ENCODE results near the gene TESMIN. TPM values are rescaled to one million over a fixed set of nuclear protein-coding genes. Genes with fewer than 3 reads are reported as not detected.

TESMIN gene
- total RNA-seq, 1 donor from 2014 or later = 2.1 TPM

DNA sequence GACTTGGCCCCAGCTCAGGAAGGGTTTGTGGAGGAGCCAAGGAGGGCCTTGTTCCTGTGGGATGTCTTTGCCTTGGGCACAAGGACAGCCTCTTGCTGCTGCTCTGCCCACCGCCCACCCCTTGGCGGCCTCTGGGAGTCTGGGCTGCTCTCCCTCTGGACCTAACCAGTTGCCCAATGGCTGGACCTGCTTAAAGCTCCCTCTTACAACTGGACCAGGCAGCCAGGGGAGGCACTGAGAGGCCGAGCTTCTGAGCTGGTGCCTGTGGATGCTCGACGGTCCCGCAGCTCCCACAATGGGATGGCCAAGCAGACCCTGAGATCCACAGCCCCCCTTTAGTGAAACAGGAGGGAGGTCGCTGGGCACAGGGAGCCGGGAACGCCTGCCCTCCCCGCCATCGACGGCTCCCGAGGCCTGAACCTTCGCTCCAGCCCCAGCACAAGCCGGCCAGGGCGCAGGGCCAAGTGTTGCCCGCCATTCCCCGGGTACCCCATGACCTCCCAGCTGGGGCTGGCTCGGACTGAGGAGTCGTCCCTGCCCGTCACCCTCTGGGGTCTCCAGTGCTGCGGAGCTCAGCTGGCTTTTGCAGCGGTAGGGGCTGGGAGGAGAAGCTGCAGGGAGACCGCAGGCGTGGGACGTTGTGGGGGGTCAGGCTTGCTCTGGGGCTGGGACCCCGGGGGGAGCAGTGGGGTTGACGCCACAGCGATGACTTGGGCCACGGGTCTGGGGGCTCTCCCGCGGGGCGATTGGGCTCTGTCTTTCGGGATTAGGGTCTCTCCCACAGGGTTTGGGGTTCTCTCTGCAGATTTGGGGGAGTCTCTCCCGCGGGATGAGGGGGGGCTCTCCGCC lies 67.6 kb downstream of the TESMIN start:
- Mint-ChIP-seq H3K4me1 (ENCODE audit: low read depth) (no peaks in the 10 kb centered on the region), H3K27me3 (ENCODE audit: insufficient read depth) (peaks cover 45% of the 10 kb centered on the region), H3K4me3 (no peak overlapping the region), H3K9me3 (no peaks in the 10 kb centered on the region), H3K27ac (no peak overlapping the region), H3K36me3 (ENCODE audit: low read depth) (no peaks in the 10 kb centered on the region)
- DNase-seq (ENCODE audit: low spot score) = no peak
- intact Hi-C loops (cut with micrococcal nuclease) = no loop called here

DNA sequence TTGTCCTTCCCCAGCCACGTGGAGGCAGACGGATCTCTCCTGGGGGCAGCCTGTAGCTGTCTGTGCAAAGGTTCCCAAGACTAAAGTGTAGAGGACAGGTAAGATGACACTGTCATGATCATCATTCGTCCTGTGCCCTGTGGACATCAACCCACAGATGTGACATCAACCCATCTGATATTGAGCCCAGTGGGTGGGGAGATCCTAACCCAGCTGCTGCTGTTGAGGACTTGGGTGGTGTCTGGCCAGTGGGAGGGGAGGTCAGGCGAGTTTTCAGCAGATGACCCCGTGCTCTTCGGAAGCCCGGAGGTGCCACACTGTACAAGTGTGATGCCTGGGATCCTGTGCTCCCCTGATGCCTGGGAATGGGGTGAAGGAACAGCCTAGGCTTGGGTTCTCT lies 68.2 kb downstream of the TESMIN start:
- Mint-ChIP-seq H3K27me3 (ENCODE audit: insufficient read depth) (peaks cover 42% of the 10 kb centered on the region), H3K36me3 (ENCODE audit: low read depth) (no peaks in the 10 kb centered on the region), H3K4me3 (no peak overlapping the region), H3K27ac (no peak overlapping the region), H3K9me3 (no peaks in the 10 kb centered on the region), H3K4me1 (ENCODE audit: low read depth) (no peaks in the 10 kb centered on the region)
- DNase-seq (ENCODE audit: low spot score) = no peak
- intact Hi-C loops (cut with micrococcal nuclease) = no loop called here

DNA sequence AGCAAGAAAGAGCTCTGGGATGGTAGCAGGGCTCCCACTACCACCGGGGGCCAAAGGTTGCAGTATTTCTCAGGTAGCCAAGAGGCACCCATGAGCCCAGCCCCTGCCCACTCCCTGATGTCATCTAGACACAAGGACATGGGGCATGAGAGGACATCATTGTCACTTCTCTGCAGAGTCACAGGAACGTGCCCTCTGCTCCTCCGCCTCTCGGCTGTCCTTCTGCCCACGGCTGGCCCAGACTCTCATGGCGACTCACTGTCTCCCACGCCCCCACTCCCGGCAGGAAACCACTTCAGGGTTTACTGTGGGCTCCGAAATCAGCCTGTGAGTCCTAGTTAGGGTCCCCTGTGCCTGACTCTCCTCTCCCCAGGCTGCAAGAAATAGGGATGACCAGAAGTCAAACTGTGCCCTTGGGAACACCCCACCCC lies 68.8 kb downstream of the TESMIN start:
- H3K4me1 Mint-ChIP-seq (ENCODE audit: low read depth) = no peaks in the 10 kb centered on the region
- peaks cover 40% of the 10 kb centered on the region for H3K27me3 Mint-ChIP-seq (ENCODE audit: insufficient read depth)
- no peaks in the 10 kb centered on the region for H3K9me3 Mint-ChIP-seq
- intact Hi-C loops (cut with micrococcal nuclease) = no loop called here
- DNase-seq (ENCODE audit: low spot score) = no peak
- H3K36me3 Mint-ChIP-seq (ENCODE audit: low read depth) = no peaks in the 10 kb centered on the region
- no peak overlapping the region for H3K4me3 Mint-ChIP-seq
- H3K27ac Mint-ChIP-seq = no peak overlapping the region

- Mint-ChIP-seq H3K27ac (no peak overlapping the region), H3K36me3 (ENCODE audit: low read depth) (no peaks in the 10 kb centered on the region), H3K4me3 (no peak overlapping the region), H3K9me3 (no peaks in the 10 kb centered on the region), H3K27me3 (ENCODE audit: insufficient read depth) (peaks cover 30% of the 10 kb centered on the region), H3K4me1 (ENCODE audit: low read depth) (no peaks in the 10 kb centered on the region)
- intact Hi-C loops (cut with micrococcal nuclease) = no loop called here
- DNase-seq (ENCODE audit: low spot score) = no peak
Observed at GRCh38 chr11:68680541-68681231, 70.6 kb downstream of the TESMIN start.

GRCh38 chr11:68678031-68678441 lies 73.3 kb downstream of the TESMIN start:
- no peaks in the 10 kb centered on the region for H3K36me3 Mint-ChIP-seq (ENCODE audit: low read depth)
- no peak overlapping the region for H3K27ac Mint-ChIP-seq
- no peak overlapping the region for H3K4me3 Mint-ChIP-seq
- no peaks in the 10 kb centered on the region for H3K9me3 Mint-ChIP-seq
- intact Hi-C loops (cut with micrococcal nuclease) = no loop called here
- DNase-seq (ENCODE audit: low spot score) = no peak
- peaks cover 15% of the 10 kb centered on the region for H3K27me3 Mint-ChIP-seq (ENCODE audit: insufficient read depth)
- no peaks in the 10 kb centered on the region for H3K4me1 Mint-ChIP-seq (ENCODE audit: low read depth)

- no peak for DNase-seq (ENCODE audit: low spot score)
- no peaks in the 10 kb centered on the region for H3K4me1 Mint-ChIP-seq (ENCODE audit: low read depth)
Observed at GRCh38 chr11:68677432-68677831, 73.9 kb downstream of the TESMIN start.

DNA sequence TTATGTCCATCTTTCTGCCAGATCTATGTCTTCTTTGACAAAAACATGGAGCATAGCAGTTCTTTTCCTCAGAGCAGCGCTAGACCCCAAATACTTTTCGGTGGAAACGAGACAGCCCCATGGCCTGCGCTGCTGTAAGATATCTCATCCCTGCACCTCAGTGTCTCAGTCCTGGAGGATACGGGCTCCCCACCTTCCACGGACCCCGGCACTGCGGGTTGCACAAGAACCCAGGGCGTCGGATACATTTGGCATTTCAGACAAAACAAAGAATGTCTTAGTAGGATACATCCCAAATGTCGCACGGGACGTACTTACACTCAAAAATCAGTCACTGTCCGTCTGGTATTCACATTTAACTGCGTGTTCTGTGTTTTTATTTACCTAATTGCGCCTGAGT lies 76.9 kb downstream of the TESMIN start:
- no peak overlapping the region for H3K27ac Mint-ChIP-seq
- no peak overlapping the region for H3K4me3 Mint-ChIP-seq
- DNase-seq (ENCODE audit: low spot score) = no peak
- H3K27me3 Mint-ChIP-seq (ENCODE audit: insufficient read depth) = peaks cover 7% of the 10 kb centered on the region
- H3K9me3 Mint-ChIP-seq = no peaks in the 10 kb centered on the region
- no peaks in the 10 kb centered on the region for H3K36me3 Mint-ChIP-seq (ENCODE audit: low read depth)
- H3K4me1 Mint-ChIP-seq (ENCODE audit: low read depth) = no peaks in the 10 kb centered on the region
- intact Hi-C loops (cut with micrococcal nuclease) = no loop called here

More at GRCh38 chr11:68677432-68677831, 73.9 kb downstream of the TESMIN start:
- Mint-ChIP-seq H3K4me3 (no peak overlapping the region), H3K27ac (no peak overlapping the region), H3K9me3 (no peaks in the 10 kb centered on the region), H3K27me3 (ENCODE audit: insufficient read depth) (peaks cover 17% of the 10 kb centered on the region), H3K36me3 (ENCODE audit: low read depth) (no peaks in the 10 kb centered on the region)
- intact Hi-C loops (cut with micrococcal nuclease) = no loop called here

- Mint-ChIP-seq H3K4me3 (no peak overlapping the region), H3K27me3 (ENCODE audit: insufficient read depth) (peaks cover 7% of the 10 kb centered on the region), H3K36me3 (ENCODE audit: low read depth) (no peaks in the 10 kb centered on the region), H3K4me1 (ENCODE audit: low read depth) (no peaks in the 10 kb centered on the region), H3K27ac (no peak overlapping the region), H3K9me3 (no peaks in the 10 kb centered on the region)
- DNase-seq (ENCODE audit: low spot score) = no peak
- intact Hi-C loops (cut with micrococcal nuclease) = no loop called here
Observed at GRCh38 chr11:68673991-68674390, 77.3 kb downstream of the TESMIN start.

DNA sequence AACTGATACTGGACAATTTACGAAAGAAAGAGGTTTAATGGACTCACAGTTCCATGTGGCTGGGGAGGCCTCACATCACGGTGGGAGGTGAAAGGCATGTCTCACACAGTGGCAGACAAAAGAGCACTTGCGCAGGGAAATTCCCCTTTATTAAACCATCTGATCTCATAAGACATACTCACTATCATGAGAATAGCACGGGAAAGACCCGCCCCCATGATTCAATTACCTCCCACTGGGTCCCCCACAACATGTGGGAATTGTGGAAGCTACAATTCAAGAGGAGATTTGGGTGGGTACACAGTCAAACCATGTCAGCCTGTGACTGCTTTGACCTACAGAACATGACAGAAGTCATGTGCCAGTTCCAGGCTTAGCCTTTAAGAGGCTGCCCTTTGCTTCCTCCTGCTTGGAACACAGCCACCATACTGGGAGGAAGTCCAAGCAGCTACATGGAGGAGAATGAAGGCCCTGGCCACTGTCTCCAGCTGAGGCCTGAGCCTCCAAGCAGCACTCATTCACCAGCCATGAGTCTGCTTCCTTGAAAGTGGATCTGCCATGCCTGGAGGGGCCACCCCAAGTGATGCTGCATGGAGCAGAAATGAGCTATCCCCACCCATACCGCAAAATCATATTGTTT lies 77.9 kb downstream of the TESMIN start:
- H3K9me3 Mint-ChIP-seq = no peaks in the 10 kb centered on the region
- H3K4me1 Mint-ChIP-seq (ENCODE audit: low read depth) = no peaks in the 10 kb centered on the region
- DNase-seq (ENCODE audit: low spot score) = no peak
- no peak overlapping the region for H3K27ac Mint-ChIP-seq
- H3K4me3 Mint-ChIP-seq = no peak overlapping the region
- intact Hi-C loops (cut with micrococcal nuclease) = no loop called here
- H3K27me3 Mint-ChIP-seq (ENCODE audit: insufficient read depth) = peaks cover 7% of the 10 kb centered on the region
- H3K36me3 Mint-ChIP-seq (ENCODE audit: low read depth) = no peaks in the 10 kb centered on the region

- no peak overlapping the region for H3K4me3 Mint-ChIP-seq
- H3K27me3 Mint-ChIP-seq (ENCODE audit: insufficient read depth) = peaks cover 7% of the 10 kb centered on the region
Observed at GRCh38 chr11:68670208-68670992, 80.9 kb downstream of the TESMIN start.

GRCh38 chr11:68669301-68670090 lies 81.8 kb downstream of the TESMIN start:
- H3K27ac Mint-ChIP-seq = no peak overlapping the region
- no peak for DNase-seq (ENCODE audit: low spot score)
- H3K4me3 Mint-ChIP-seq = no peak overlapping the region
- H3K4me1 Mint-ChIP-seq (ENCODE audit: low read depth) = no peaks in the 10 kb centered on the region
- H3K27me3 Mint-ChIP-seq (ENCODE audit: insufficient read depth) = peaks cover 7% of the 10 kb centered on the region
- intact Hi-C loops (cut with micrococcal nuclease) = no loop called here
- H3K36me3 Mint-ChIP-seq (ENCODE audit: low read depth) = no peaks in the 10 kb centered on the region
- no peaks in the 10 kb centered on the region for H3K9me3 Mint-ChIP-seq

More at GRCh38 chr11:68670208-68670992, 80.9 kb downstream of the TESMIN start:
- Mint-ChIP-seq H3K4me1 (ENCODE audit: low read depth) (no peaks in the 10 kb centered on the region), H3K36me3 (ENCODE audit: low read depth) (no peaks in the 10 kb centered on the region), H3K9me3 (no peaks in the 10 kb centered on the region), H3K27ac (no peak overlapping the region)
- no peak for DNase-seq (ENCODE audit: low spot score)
- intact Hi-C loops (cut with micrococcal nuclease) = no loop called here

Measured in activated T-helper 1 cell treated with anti-CD3 and anti-CD28 coated beads, Interleukin-12 subunit alpha, Interleukin-12 subunit beta, Interleukin-2, Interleukin-4 antibody, amounts not matched to agents 30 ng/mL and 10 ng/mL and 1 ng/mL, durations not matched to agents 14 hours and 24 hours and 36 hours (primary cell).